Measurements from ENCODE around the gene STX19.

STX19 gene

GRCh38 chr3:94069194-94069813, 40.9 kb upstream of the STX19 start:
- no peak overlapping the region for H3K9ac ChIP-seq (ENCODE audit: low read depth, low read length, poor library complexity)
- no CpG with 5 or more reads among the region's 4 CpGs for WGBS, 2 donors (ENCODE audit: extremely low coverage in 2 of 2, insufficient read length in 2 of 2, insufficient replicate concordance in 1 of 2)

DNA sequence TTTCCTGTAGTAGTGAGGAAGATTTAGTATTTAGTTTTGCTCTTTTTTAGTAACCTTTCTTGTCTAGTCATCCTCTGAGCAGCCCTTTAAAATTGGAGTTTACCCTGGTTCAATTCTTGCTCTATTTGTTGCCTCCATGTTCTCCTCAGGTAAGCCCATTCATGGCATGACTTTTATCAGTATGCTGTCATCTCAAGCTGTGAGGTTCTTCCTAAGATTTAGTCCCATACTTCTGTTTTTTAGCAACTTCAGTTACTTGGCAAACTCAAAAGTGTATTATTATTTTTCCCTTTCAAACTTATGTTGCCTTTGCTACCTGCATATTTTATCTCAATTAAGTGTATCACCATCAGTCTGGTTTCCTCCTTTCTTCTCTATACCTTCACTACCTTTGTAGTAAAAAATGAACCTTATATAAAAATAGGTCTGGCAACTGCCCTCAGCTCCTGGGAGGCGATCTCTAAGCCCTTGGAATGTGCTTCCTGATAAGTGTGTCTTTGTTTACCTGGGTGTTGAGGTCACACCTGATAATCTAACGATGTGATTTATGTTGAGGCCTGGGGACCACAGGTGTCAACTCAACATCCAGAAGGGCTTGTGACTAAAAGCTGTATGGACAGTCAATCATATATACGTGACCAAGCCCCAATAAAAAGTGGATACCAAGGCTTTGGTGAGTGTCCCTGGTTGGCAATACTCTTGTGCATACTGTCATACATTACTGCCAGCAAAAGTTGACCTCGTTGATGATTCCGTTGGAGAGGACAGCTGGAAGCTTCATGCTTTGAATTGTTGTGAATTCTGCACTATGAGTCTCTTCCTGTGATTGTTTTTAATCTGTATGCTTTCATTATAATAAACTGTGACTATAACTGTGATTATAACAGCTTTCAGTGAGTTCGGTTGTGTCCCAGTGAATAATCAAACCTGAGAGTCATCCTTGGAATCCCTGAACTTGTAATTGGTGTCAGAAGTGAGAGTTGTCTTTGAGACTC, 38.4 kb upstream of the STX19 start:
- H3K9me3 ChIP-seq (replicated peaks in 1 of 2; ENCODE audit: control insufficient read depth in 2 of 2, insufficient read depth in 1 of 2, low read depth in 1 of 2, low read length in 2 of 2), result peaks cover 0 to 6% of the 10 kb centered on the region in 2 donors
- no peak overlapping the region for H2BK12ac ChIP-seq (ENCODE audit: low read length)
- no peak overlapping the region for H2AFZ ChIP-seq (ENCODE audit: low read length)
- H3K4me1 ChIP-seq (ENCODE audit: control insufficient read depth in 2 of 2, insufficient read depth in 1 of 2, low read depth in 1 of 2, low read length in 2 of 2), result peaks cover 0 to 2% of the 10 kb centered on the region in 2 donors
- no peak overlapping the region for H3K18ac ChIP-seq (ENCODE audit: low read length)
- H3K4me3 ChIP-seq (ENCODE audit: low read length in 2 of 2), result no peak overlapping the region
- peaks cover 2% of the 10 kb centered on the region for H3K79me1 ChIP-seq (ENCODE audit: low read depth, low read length)
- H4K8ac ChIP-seq (ENCODE audit: low read depth, low read length), result no peak overlapping the region
- no peak overlapping the region for H3K9ac ChIP-seq (ENCODE audit: low read depth, low read length, poor library complexity)
- no peak overlapping the region for H3K4me2 ChIP-seq (ENCODE audit: insufficient read depth, low read length, poor library complexity, severe bottlenecking)
- H2BK15ac ChIP-seq (ENCODE audit: low read length), result no peak overlapping the region
- peaks cover 0 to 36% of the 10 kb centered on the region in 2 donors for H3K36me3 ChIP-seq (replicated peaks in 1 of 2; ENCODE audit: control insufficient read depth in 2 of 2, insufficient read depth in 2 of 2, low read length in 2 of 2)
- H3K27me3 ChIP-seq (ENCODE audit: control insufficient read depth in 3 of 3, insufficient read depth in 3 of 3, low read depth in 1 of 3, low read length in 3 of 3), result no peaks in the 10 kb centered on the region
- no peak overlapping the region for H2BK5ac ChIP-seq (ENCODE audit: low read length)
- H3K23ac ChIP-seq (ENCODE audit: low read depth, low read length, poor library complexity), result no peak overlapping the region
- H3K4ac ChIP-seq (ENCODE audit: low read length), result no peak overlapping the region
- H3K14ac ChIP-seq (ENCODE audit: low read length), result no peak overlapping the region
- no peak for DNase-seq (ENCODE audit: low spot score)
- H2BK120ac ChIP-seq (ENCODE audit: low read depth, low read length), result no peak overlapping the region
- H4K91ac ChIP-seq (ENCODE audit: low read depth, low read length, poor library complexity), result no peak overlapping the region
- H2AK5ac ChIP-seq (ENCODE audit: low read depth, low read length), result no peak overlapping the region
- H3K27ac ChIP-seq (replicated peaks; ENCODE audit: low read length), result no peak overlapping the region
- WGBS, 2 donors (ENCODE audit: extremely low coverage in 2 of 2, insufficient read length in 2 of 2, insufficient replicate concordance in 1 of 2), result no CpG with 5 or more reads among the region's 6 CpGs

More at GRCh38 chr3:94069194-94069813, 40.9 kb upstream of the STX19 start:
- Histone ChIP-seq H3K36me3 (replicated peaks in 1 of 2; ENCODE audit: control insufficient read depth in 2 of 2, insufficient read depth in 2 of 2, low read length in 2 of 2) (peaks cover 0 to 39% of the 10 kb centered on the region in 2 donors), H3K79me1 (ENCODE audit: low read depth, low read length) (no peaks in the 10 kb centered on the region), H2AFZ (ENCODE audit: low read length) (no peak overlapping the region), H2BK15ac (ENCODE audit: low read length) (no peak overlapping the region), H3K23ac (ENCODE audit: low read depth, low read length, poor library complexity) (no peak overlapping the region), H3K27ac (replicated peaks; ENCODE audit: low read length) (no peak overlapping the region), H3K18ac (ENCODE audit: low read length) (no peak overlapping the region), H4K8ac (ENCODE audit: low read depth, low read length) (no peak overlapping the region), H3K27me3 (ENCODE audit: control insufficient read depth in 3 of 3, insufficient read depth in 3 of 3, low read depth in 1 of 3, low read length in 3 of 3) (no peaks in the 10 kb centered on the region), H2BK120ac (ENCODE audit: low read depth, low read length) (no peak overlapping the region), H3K9me3 (replicated peaks in 1 of 2; ENCODE audit: control insufficient read depth in 2 of 2, insufficient read depth in 1 of 2, low read depth in 1 of 2, low read length in 2 of 2) (peaks cover 0 to 6% of the 10 kb centered on the region in 2 donors), H4K91ac (ENCODE audit: low read depth, low read length, poor library complexity) (no peak overlapping the region), H3K4me2 (ENCODE audit: insufficient read depth, low read length, poor library complexity, severe bottlenecking) (no peak overlapping the region), H3K14ac (ENCODE audit: low read length) (no peak overlapping the region), H2BK5ac (ENCODE audit: low read length) (no peak overlapping the region), H3K4ac (ENCODE audit: low read length) (no peak overlapping the region), H3K4me1 (ENCODE audit: control insufficient read depth in 2 of 2, insufficient read depth in 1 of 2, low read depth in 1 of 2, low read length in 2 of 2) (no peaks in the 10 kb centered on the region), H2AK5ac (ENCODE audit: low read depth, low read length) (no peak overlapping the region), H2BK12ac (ENCODE audit: low read length) (no peak overlapping the region), H3K4me3 (ENCODE audit: low read length in 2 of 2) (no peak overlapping the region)
- no peak for DNase-seq (ENCODE audit: low spot score)

- no peak overlapping the region for H2AFZ ChIP-seq (ENCODE audit: low read length)
- DNase-seq (ENCODE audit: low spot score), result no peak
- no peaks in the 10 kb centered on the region for H3K27me3 ChIP-seq (ENCODE audit: control insufficient read depth in 3 of 3, insufficient read depth in 3 of 3, low read depth in 1 of 3, low read length in 3 of 3)
- H2BK5ac ChIP-seq (ENCODE audit: low read length), result no peak overlapping the region
- no peak overlapping the region for H2BK120ac ChIP-seq (ENCODE audit: low read depth, low read length)
- no peak overlapping the region for H3K4me2 ChIP-seq (ENCODE audit: insufficient read depth, low read length, poor library complexity, severe bottlenecking)
- no peak overlapping the region for H2BK12ac ChIP-seq (ENCODE audit: low read length)
- no peak overlapping the region for H3K23ac ChIP-seq (ENCODE audit: low read depth, low read length, poor library complexity)
- peaks cover 0 to 35% of the 10 kb centered on the region in 2 donors for H3K36me3 ChIP-seq (replicated peaks in 1 of 2; ENCODE audit: control insufficient read depth in 2 of 2, insufficient read depth in 2 of 2, low read length in 2 of 2)
- no CpG with 5 or more reads among the region's 1 CpG for WGBS, 2 donors (ENCODE audit: extremely low coverage in 2 of 2, insufficient read length in 2 of 2, insufficient replicate concordance in 1 of 2)
- no peak overlapping the region for H3K14ac ChIP-seq (ENCODE audit: low read length)
- H3K4me1 ChIP-seq (ENCODE audit: control insufficient read depth in 2 of 2, insufficient read depth in 1 of 2, low read depth in 1 of 2, low read length in 2 of 2), result peaks cover 0 to 3% of the 10 kb centered on the region in 2 donors
- H2AK5ac ChIP-seq (ENCODE audit: low read depth, low read length), result no peak overlapping the region
- H3K4ac ChIP-seq (ENCODE audit: low read length), result no peak overlapping the region
- peaks cover 2% of the 10 kb centered on the region for H3K79me1 ChIP-seq (ENCODE audit: low read depth, low read length)
- no peak overlapping the region for H2BK15ac ChIP-seq (ENCODE audit: low read length)
- H3K9ac ChIP-seq (ENCODE audit: low read depth, low read length, poor library complexity), result no peak overlapping the region
- no peak overlapping the region for H3K27ac ChIP-seq (replicated peaks; ENCODE audit: low read length)
- H3K4me3 ChIP-seq (ENCODE audit: low read length in 2 of 2), result no peak overlapping the region
- no peak overlapping the region for H4K8ac ChIP-seq (ENCODE audit: low read depth, low read length)
- no peak overlapping the region for H4K91ac ChIP-seq (ENCODE audit: low read depth, low read length, poor library complexity)
- H3K18ac ChIP-seq (ENCODE audit: low read length), result no peak overlapping the region
- H3K9me3 ChIP-seq (replicated peaks in 1 of 2; ENCODE audit: control insufficient read depth in 2 of 2, insufficient read depth in 1 of 2, low read depth in 1 of 2, low read length in 2 of 2), result peaks cover 0 to 6% of the 10 kb centered on the region in 2 donors
Measured at GRCh38 chr3:94065819-94066480, 37.6 kb upstream of the STX19 start.

Measured in neuronal stem cell (in vitro differentiated cells).